GM10847 (cell line): ENCODE measurements around the gene CFAP99.

ENCODE experiments used
- POLR2A ChIP-seq: IDR thresholded peaks from 2 replicates; pipeline ENCODE4 v1.6.1; 2011; ENCODE audit not compliant: insufficient read length; ENCODE audit errors: extremely low read depth

The CFAP99 gene

DNA sequence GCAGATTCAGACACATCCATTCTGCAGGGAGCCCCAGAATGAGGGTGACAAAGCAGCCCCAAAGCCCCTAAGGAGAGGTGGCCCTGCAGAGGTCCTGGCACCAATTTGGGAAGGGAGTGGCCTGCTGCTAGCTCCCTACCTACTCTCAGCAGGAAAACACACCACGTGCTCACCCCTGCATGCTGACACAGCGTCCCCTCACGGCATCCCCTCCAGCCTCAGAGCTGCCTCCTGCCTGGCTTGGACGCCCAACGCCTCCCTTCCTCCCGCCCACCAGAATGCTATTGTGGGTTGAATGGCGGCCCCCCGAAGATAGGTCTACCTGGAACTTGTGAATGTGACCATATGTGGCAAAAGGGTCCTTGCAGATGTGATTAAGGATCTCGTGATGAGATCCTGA, 29.1 kb upstream of the CFAP99 start:
- TF ChIP-seq POLR2A, result no peak

DNA sequence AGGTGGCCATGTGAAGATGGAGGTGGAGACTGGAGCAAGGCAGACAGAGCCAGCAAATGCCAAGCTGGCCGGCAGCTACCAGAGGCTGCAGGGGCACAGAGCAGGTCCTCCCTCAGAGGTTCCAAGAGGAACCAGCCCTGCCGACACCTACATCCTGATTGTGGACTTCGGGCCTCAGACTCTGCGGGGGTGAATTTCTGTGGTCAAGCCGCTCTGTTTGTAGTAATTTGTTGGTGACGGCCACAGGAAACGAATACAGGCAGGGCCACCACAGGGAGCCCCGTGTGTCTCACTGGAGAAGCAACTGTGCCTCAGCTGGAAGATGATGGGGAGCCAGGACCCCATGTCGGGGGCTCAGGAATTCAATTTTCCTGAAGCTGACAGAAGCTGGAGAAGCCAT, 28.6 kb upstream of the CFAP99 start:
- TF ChIP-seq POLR2A, result no peak

DNA sequence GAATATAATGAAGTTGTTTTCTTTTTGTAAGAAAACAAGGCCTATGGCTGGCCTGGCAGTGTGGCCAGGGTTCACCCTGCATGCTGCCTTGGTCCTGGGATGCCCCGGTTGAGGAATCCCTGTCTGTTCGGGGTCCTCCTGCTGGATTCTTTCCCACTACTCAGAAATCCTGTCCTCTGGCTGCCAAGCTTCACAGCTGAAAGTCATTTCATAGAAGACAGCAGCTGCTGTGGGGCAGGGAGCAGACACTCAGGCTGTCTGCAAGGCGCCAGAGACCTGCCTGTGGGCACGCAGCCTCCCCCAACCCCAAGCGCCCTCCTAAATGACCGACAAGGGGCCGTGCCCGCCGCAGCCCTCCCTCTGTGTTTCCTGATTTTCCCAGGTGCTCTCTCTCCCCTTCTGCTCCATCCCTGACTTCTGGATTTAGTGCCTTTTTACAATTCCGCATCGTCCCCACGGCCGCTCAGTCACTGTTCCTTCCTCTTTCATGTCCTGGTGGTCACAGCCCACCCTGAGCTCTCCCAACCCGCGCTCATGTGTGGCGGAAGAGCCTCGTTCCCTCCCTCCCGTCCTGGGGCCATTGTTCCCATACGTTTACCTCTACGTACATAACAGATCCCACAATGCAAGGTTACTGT, 27.9 kb upstream of the CFAP99 start:
- TF ChIP-seq POLR2A, result no peak

DNA sequence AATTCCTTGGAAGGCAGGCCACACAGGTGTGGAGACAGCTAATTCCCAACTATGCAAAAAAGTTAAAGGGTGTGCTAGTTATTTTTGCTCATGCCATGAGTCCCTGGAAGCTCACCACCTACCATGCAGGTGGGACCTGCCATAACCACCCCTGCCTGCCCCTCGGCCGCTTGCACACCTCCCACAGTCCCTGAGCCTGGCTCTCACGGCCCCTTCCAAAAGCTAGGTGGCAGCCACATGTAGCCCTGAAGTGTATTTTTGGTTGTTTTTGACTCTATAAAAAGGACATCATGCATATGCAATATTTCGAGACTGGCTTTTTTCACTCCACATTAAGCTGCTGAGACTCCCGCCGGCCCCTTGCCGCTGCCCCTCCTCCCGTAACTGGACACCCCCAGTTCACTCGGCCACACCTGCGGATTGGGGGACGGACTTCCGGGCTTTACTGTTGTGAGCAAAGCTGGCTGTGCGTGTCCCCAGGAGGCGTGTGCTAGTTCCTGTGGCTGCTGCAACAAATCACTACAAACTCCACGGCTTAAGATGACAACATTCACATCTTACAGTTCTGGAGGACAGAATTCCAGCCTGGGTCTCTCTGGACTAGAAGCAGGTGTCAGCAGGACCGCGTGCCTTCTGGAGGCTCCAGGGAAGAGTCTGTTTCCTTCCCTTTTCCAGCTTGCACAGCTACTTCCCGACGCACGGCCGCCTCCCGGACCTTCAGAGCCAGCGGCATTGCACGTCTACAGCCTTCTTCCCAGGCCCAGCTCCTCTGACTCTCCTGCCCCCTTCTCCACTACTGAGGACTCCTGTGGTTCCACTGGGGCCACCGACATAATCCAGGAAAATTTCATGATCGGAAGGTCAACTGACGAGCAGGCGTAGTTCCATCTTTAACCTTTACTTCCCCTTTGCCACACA, 25.1 kb upstream of the CFAP99 start:
- TF ChIP-seq POLR2A, result no peak

DNA sequence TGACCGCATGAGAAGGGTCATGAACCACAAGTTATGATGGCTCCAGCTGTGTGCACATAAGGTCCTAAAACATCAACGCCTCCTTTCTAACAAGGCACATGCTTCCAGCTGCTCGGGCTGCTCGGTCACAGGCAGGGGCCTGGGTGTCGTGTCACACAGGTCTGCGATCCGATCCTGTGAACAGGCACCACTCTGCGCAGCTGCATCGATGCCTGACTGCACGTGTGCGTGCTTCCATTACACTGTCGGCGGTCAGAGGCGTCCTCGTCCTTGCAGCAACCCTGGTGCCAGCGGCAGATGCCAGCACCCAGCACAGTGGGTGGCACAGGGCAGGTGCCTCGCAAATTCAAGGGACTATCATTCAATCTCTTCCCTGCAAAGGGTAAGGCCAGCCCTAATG, 24.2 kb upstream of the CFAP99 start:
- no peak for TF ChIP-seq POLR2A

DNA sequence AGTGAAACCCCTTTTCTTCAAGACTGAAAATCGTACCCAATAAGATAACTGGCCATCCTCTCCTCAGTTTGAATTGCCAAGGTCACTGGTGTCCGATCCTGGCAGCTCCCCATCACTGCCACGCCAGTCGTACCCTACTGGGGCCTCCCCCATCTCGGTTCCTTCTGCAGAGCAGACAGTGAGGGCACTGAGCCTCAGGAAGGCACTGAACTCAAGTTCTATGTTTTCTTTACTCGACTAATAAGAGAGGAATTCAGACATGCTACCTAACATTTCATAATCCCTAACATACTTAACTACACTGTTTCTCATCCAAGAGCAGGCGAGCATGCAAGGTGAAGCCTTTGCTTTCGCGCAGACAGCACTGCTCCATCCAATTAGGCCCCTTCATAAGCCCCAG, 23.7 kb upstream of the CFAP99 start:
- no peak for TF ChIP-seq POLR2A

DNA sequence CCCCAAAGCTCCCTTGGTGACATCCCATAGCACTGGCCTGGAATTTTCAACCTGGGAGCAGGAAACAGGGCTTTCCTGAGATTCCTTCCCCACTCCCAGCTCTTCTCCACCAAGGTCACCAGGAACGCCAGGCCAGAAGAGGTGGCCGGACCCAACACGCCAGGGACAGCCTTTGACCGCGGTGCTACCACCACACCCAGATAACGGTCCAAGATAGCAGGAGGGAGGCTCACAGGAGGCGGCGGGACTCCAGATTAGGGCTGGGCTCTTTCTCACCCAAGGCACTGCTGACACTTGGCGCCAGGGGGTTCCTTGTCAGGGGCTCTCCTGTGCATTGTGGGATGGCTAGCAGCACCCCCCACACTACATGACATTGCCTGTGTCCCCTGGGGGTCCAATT, 23.2 kb upstream of the CFAP99 start:
- no peak for TF ChIP-seq POLR2A

DNA sequence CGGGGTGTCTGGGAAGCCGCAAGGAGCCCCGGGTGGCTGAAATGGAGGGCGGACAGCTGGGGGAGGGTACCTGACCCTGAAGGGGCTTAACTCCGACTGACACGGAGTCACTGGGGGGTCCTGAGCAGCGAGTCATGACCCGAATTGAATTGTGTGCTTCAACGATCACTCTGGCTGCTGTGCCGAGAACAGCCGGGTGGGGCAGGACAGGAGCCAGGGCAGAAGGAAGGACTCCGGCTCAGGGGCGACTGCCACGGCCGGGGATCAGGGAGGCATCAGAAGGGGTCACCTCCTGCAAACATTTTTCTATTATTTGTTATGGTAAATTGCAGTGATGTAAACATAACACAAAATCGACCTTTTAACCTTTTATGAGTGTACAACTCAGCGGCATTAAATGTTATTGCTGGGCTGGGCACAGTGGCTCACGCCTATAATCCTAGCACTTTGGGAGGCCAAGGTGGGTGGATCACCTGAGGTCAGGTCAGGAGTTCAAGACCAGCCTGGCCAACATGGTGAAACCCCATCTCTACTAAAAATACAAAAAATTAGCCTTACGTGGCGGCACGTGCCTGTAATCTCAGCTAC, 21.9 kb upstream of the CFAP99 start:
- TF ChIP-seq POLR2A, result no peak

DNA sequence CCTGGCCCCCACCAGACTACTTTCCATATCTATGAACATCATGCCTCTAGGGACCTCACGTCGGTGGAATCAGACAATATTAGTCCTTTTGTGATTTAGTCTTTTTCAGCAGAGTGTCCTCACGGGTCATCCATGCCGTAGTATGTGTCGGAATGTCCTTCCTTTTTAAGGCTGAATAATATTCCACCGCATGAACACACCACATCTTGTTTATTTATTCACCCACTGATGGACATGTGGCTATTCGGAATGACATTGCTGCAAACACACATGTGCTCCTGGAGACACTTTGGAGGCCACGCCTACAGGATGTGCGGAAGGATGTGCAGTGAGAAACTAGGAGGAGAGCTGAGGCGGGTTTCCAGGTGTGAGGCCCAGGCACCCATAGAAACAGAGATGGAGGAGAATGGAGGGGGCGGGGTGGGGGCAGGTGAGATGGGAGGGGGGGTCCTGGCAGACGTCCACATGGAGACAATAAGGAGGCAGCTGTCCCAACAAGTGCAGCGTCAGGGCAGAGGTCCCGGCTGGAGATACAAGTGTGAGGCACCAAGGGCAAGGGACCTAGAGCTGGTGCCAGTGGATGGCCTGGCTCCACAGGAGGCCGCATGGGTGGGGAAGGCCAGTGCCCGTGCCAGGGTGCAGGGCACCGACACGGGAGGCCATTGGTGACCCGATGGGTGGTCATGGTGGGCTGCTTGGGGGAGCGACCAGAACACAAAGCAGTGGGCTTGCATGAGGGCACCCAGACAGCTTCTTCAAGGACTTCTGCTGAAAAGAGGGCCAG, 21.0 kb upstream of the CFAP99 start:
- no peak for TF ChIP-seq POLR2A

DNA sequence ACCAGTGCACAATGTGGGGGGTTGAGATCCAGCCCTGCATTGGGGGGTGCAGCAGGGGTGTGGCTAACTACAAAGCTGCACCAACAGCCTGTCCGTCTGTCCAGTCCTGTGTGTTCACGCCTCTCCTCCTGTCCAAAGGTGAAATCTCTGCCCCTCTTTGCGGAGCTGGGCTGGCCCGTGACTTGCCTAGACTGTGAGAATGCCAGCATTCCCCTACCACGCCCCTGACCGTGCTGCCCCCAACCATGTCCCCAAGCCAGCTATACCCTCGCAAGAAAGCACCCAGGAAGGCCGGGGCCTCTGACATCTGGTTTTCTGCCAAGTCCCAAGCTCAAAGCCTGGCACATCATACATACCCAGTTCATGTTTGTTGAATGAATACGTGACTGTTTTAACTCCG, 19.5 kb upstream of the CFAP99 start:
- TF ChIP-seq POLR2A, result no peak

DNA sequence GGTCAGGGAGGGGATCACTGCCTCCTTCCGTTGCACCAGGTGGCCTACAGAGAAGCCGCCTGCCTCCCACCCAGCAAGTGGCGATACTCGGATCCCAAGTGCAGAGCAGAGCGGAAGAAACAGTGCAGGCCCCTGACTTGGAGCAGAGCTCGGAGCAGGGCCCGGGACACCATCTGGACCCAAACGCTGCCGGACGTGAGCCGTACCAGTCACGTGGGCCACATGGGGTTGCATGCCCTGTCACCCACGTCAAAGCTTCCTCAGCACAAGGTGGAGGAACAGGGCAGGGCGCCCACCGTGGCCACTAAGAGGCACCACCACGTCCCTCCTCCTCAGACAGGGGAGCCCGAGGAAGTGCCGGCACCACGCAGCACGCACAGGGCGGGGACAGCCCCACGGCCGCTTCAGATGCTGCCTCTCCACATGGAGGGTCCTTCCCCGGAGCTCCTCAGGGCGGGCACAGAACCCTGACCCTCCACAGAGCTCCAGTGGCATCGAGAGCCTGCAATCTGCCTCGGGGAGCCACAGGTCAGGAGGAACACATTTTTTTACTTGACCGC, 19.0 kb upstream of the CFAP99 start:
- TF ChIP-seq POLR2A, result no peak

DNA sequence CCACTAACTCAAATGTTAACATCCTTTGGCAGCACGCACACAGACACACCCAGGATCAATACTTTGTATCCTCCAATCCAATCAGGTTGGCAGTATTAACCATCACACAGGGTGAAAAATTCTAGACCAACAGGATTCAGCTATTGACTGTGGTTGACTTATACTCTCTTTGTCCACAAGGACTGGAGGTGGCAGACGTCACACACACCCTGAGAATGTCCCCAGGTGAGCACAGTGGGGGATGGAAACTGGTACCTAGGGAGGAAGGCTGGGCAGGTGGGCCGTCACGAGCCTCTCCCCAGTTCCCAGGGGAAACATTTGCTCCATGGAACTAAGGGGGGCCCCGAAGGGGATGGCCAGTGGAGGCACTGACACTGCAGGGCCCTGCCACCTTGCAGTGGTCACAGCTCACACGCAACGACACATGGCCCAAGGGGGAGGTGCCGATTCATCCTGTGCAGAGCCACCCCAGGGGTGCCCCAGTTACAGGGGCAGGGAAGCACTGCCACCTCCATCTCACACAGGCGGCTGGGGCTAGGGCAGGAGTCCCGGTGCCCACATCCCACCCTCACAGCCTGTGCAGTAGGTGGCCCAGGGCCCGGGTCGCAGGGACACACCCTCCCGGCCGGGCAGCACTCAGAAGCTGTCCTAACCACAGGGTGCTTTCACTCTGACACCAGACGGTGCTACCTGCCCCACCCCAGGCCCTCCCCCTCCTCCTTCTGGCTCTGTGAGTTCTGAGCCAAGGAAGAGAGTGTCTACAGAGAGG, 17.7 kb upstream of the CFAP99 start:
- TF ChIP-seq POLR2A, result no peak

DNA sequence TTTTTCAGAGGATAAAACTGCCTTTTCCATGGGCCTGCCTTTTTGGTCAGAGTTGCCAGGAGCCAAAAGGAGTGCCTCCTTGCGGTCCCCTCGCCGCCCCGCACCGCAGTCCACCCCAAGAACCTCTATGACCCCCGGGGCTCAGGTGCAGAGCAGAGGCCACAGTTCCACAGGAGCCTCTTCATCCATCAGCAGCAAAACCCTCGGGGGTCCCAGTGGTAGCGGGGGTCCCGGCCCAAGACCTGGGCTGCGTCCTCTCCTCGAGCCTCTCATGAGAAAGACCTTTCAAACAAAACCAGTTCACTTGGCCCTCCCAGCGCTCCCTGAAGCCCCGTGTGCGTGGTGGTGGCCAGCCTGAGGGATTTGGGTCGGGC, 17.2 kb upstream of the CFAP99 start:
- TF ChIP-seq POLR2A, result no peak

DNA sequence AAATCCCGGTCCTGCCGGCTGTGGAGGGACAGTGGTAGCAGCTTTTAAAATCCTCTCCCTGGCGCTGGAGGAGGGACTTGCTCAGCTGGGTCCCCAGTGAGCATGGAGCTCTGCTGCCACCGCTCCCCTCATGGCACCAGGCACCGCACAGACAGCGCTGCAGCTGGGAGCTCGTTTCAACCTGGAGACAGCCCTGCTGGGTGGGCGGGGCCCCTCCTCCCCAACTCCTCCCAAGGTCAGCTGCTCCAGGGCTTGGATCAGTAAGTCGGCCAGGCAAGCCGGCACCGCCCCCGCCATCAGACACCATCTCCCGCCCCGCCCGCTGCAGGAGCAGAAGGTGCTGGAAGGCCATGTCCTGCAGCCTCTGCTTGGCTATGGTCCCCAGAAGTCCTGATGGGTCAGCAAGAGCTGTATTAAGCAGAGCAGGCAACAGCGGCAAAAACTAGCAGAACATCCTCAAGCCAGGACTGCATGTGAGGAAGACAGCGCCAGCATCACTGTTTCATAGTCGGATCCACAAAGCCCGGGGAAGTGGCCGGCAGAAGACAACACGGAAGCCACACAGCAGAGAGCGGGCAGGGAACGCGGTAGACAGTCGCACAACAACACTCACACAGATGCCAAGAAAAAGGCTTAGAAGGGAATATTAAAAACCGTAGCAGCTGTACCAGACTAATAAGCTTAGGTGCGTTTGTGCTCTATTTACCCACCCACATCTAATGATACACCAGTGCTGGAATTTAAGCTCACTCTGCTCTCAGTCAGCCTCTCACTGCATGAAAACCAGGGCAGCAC, 16.5 kb upstream of the CFAP99 start:
- TF ChIP-seq POLR2A, result no peak
